Measurements from ENCODE around the gene SLCO3A1.

The SLCO3A1 gene

GRCh38 chr15:92166751-92167405 is 313.4 kb downstream of the SLCO3A1 start:
- peaks cover 10 to 17% of the 10 kb centered on the region in 2 donors for H3K4me1 ChIP-seq (ENCODE audit: control insufficient read depth in 2 of 2, insufficient read depth in 2 of 2, low read length in 2 of 2)
- no peaks in the 10 kb centered on the region for H3K27me3 ChIP-seq (ENCODE audit: control insufficient read depth in 2 of 2, insufficient read depth in 2 of 2, low read length in 2 of 2)
- no peaks in the 10 kb centered on the region for H3K9me3 ChIP-seq (ENCODE audit: control insufficient read depth in 2 of 2, low read length in 2 of 2)
- peak overlapping the region in 1 of 2 donors; percentile 64 for H3K27ac ChIP-seq (ENCODE audit: low read depth in 2 of 2, low read length in 2 of 2)
- H3K36me3 ChIP-seq (ENCODE audit: control insufficient read depth in 2 of 2, insufficient read depth in 2 of 2, low read length in 2 of 2): no peaks in the 10 kb centered on the region
- H3K4me3 ChIP-seq (ENCODE audit: low read length in 2 of 2): no peak overlapping the region
- no peak overlapping the region for H3K9ac ChIP-seq (ENCODE audit: low read depth in 1 of 2, low read length in 2 of 2)

GRCh38 chr15:92167451-92167850 is 313.9 kb downstream of the SLCO3A1 start:
- Histone ChIP-seq H3K9ac (ENCODE audit: low read depth in 1 of 2, low read length in 2 of 2) (no peak overlapping the region), H3K27ac (ENCODE audit: low read depth in 2 of 2, low read length in 2 of 2) (no peak overlapping the region), H3K36me3 (ENCODE audit: control insufficient read depth in 2 of 2, insufficient read depth in 2 of 2, low read length in 2 of 2) (no peaks in the 10 kb centered on the region), H3K4me3 (ENCODE audit: low read length in 2 of 2) (no peak overlapping the region), H3K9me3 (ENCODE audit: control insufficient read depth in 2 of 2, low read length in 2 of 2) (no peaks in the 10 kb centered on the region), H3K4me1 (ENCODE audit: control insufficient read depth in 2 of 2, insufficient read depth in 2 of 2, low read length in 2 of 2) (peaks cover 10 to 17% of the 10 kb centered on the region in 2 donors), H3K27me3 (ENCODE audit: control insufficient read depth in 2 of 2, insufficient read depth in 2 of 2, low read length in 2 of 2) (no peaks in the 10 kb centered on the region)

GRCh38 chr15:92168066-92168683 is 314.7 kb downstream of the SLCO3A1 start:
- H3K27ac ChIP-seq (ENCODE audit: low read depth in 2 of 2, low read length in 2 of 2): no peak overlapping the region
- no peaks in the 10 kb centered on the region for H3K27me3 ChIP-seq (ENCODE audit: control insufficient read depth in 2 of 2, insufficient read depth in 2 of 2, low read length in 2 of 2)
- no peaks in the 10 kb centered on the region for H3K9me3 ChIP-seq (ENCODE audit: control insufficient read depth in 2 of 2, low read length in 2 of 2)
- H3K36me3 ChIP-seq (ENCODE audit: control insufficient read depth in 2 of 2, insufficient read depth in 2 of 2, low read length in 2 of 2): no peaks in the 10 kb centered on the region
- H3K4me3 ChIP-seq (ENCODE audit: low read length in 2 of 2): no peak overlapping the region
- peaks cover 10 to 17% of the 10 kb centered on the region in 2 donors for H3K4me1 ChIP-seq (ENCODE audit: control insufficient read depth in 2 of 2, insufficient read depth in 2 of 2, low read length in 2 of 2)
- H3K9ac ChIP-seq (ENCODE audit: low read depth in 1 of 2, low read length in 2 of 2): no peak overlapping the region

GRCh38 chr15:92170897-92171296 is 317.4 kb downstream of the SLCO3A1 start:
- H3K9me3 ChIP-seq (ENCODE audit: control insufficient read depth in 2 of 2, low read length in 2 of 2): no peaks in the 10 kb centered on the region
- H3K4me1 ChIP-seq (ENCODE audit: control insufficient read depth in 2 of 2, insufficient read depth in 2 of 2, low read length in 2 of 2): peaks cover 8 to 9% of the 10 kb centered on the region in 2 donors
- H3K36me3 ChIP-seq (ENCODE audit: control insufficient read depth in 2 of 2, insufficient read depth in 2 of 2, low read length in 2 of 2): no peaks in the 10 kb centered on the region
- no peak overlapping the region for H3K27ac ChIP-seq (ENCODE audit: low read depth in 2 of 2, low read length in 2 of 2)
- no peak overlapping the region for H3K4me3 ChIP-seq (ENCODE audit: low read length in 2 of 2)
- H3K9ac ChIP-seq (ENCODE audit: low read depth in 1 of 2, low read length in 2 of 2): no peak overlapping the region
- no peaks in the 10 kb centered on the region for H3K27me3 ChIP-seq (ENCODE audit: control insufficient read depth in 2 of 2, insufficient read depth in 2 of 2, low read length in 2 of 2)

GRCh38 chr15:92178911-92179310 is 325.4 kb downstream of the SLCO3A1 start:
- no peak overlapping the region for H3K4me3 ChIP-seq (ENCODE audit: low read length in 2 of 2)
- no peaks in the 10 kb centered on the region for H3K4me1 ChIP-seq (ENCODE audit: control insufficient read depth in 2 of 2, insufficient read depth in 2 of 2, low read length in 2 of 2)
- no peaks in the 10 kb centered on the region for H3K27me3 ChIP-seq (ENCODE audit: control insufficient read depth in 2 of 2, insufficient read depth in 2 of 2, low read length in 2 of 2)
- H3K9ac ChIP-seq (ENCODE audit: low read depth in 1 of 2, low read length in 2 of 2): no peak overlapping the region
- no peaks in the 10 kb centered on the region for H3K36me3 ChIP-seq (ENCODE audit: control insufficient read depth in 2 of 2, insufficient read depth in 2 of 2, low read length in 2 of 2)
- H3K27ac ChIP-seq (ENCODE audit: low read depth in 2 of 2, low read length in 2 of 2): no peak overlapping the region
- no peaks in the 10 kb centered on the region for H3K9me3 ChIP-seq (ENCODE audit: control insufficient read depth in 2 of 2, low read length in 2 of 2)

- Histone ChIP-seq H3K4me3 (ENCODE audit: low read length in 2 of 2) (no peak overlapping the region), H3K9me3 (ENCODE audit: control insufficient read depth in 2 of 2, low read length in 2 of 2) (no peaks in the 10 kb centered on the region), H3K36me3 (ENCODE audit: control insufficient read depth in 2 of 2, insufficient read depth in 2 of 2, low read length in 2 of 2) (no peaks in the 10 kb centered on the region), H3K27me3 (ENCODE audit: control insufficient read depth in 2 of 2, insufficient read depth in 2 of 2, low read length in 2 of 2) (no peaks in the 10 kb centered on the region), H3K27ac (ENCODE audit: low read depth in 2 of 2, low read length in 2 of 2) (no peak overlapping the region), H3K4me1 (ENCODE audit: control insufficient read depth in 2 of 2, insufficient read depth in 2 of 2, low read length in 2 of 2) (no peaks in the 10 kb centered on the region), H3K9ac (ENCODE audit: low read depth in 1 of 2, low read length in 2 of 2) (no peak overlapping the region)
Measured at GRCh38 chr15:92184142-92184541, 330.6 kb downstream of the SLCO3A1 start.

GRCh38 chr15:92184679-92185230 is 331.2 kb downstream of the SLCO3A1 start:
- Histone ChIP-seq H3K4me1 (ENCODE audit: control insufficient read depth in 2 of 2, insufficient read depth in 2 of 2, low read length in 2 of 2) (no peaks in the 10 kb centered on the region), H3K9me3 (ENCODE audit: control insufficient read depth in 2 of 2, low read length in 2 of 2) (no peaks in the 10 kb centered on the region), H3K36me3 (ENCODE audit: control insufficient read depth in 2 of 2, insufficient read depth in 2 of 2, low read length in 2 of 2) (no peaks in the 10 kb centered on the region), H3K4me3 (ENCODE audit: low read length in 2 of 2) (no peak overlapping the region), H3K27ac (ENCODE audit: low read depth in 2 of 2, low read length in 2 of 2) (no peak overlapping the region), H3K9ac (ENCODE audit: low read depth in 1 of 2, low read length in 2 of 2) (no peak overlapping the region), H3K27me3 (ENCODE audit: control insufficient read depth in 2 of 2, insufficient read depth in 2 of 2, low read length in 2 of 2) (no peaks in the 10 kb centered on the region)

- Histone ChIP-seq H3K4me1 (ENCODE audit: control insufficient read depth in 2 of 2, insufficient read depth in 2 of 2, low read length in 2 of 2) (no peaks in the 10 kb centered on the region), H3K27ac (ENCODE audit: low read depth in 2 of 2, low read length in 2 of 2) (no peak overlapping the region), H3K36me3 (ENCODE audit: control insufficient read depth in 2 of 2, insufficient read depth in 2 of 2, low read length in 2 of 2) (no peaks in the 10 kb centered on the region), H3K9me3 (ENCODE audit: control insufficient read depth in 2 of 2, low read length in 2 of 2) (no peaks in the 10 kb centered on the region), H3K27me3 (ENCODE audit: control insufficient read depth in 2 of 2, insufficient read depth in 2 of 2, low read length in 2 of 2) (no peaks in the 10 kb centered on the region), H3K4me3 (ENCODE audit: low read length in 2 of 2) (no peak overlapping the region), H3K9ac (ENCODE audit: low read depth in 1 of 2, low read length in 2 of 2) (no peak overlapping the region)
Measured at GRCh38 chr15:92187975-92188374, 334.5 kb downstream of the SLCO3A1 start.

- no peaks in the 10 kb centered on the region for H3K27me3 ChIP-seq (ENCODE audit: control insufficient read depth in 2 of 2, insufficient read depth in 2 of 2, low read length in 2 of 2)
- no peaks in the 10 kb centered on the region for H3K36me3 ChIP-seq (ENCODE audit: control insufficient read depth in 2 of 2, insufficient read depth in 2 of 2, low read length in 2 of 2)
- no peak overlapping the region for H3K4me3 ChIP-seq (ENCODE audit: low read length in 2 of 2)
- H3K9me3 ChIP-seq (ENCODE audit: control insufficient read depth in 2 of 2, low read length in 2 of 2): no peaks in the 10 kb centered on the region
- H3K27ac ChIP-seq (ENCODE audit: low read depth in 2 of 2, low read length in 2 of 2): no peak overlapping the region
- no peaks in the 10 kb centered on the region for H3K4me1 ChIP-seq (ENCODE audit: control insufficient read depth in 2 of 2, insufficient read depth in 2 of 2, low read length in 2 of 2)
- no peak overlapping the region for H3K9ac ChIP-seq (ENCODE audit: low read depth in 1 of 2, low read length in 2 of 2)
Measured at GRCh38 chr15:92189166-92189565, 335.7 kb downstream of the SLCO3A1 start.

GRCh38 chr15:92195241-92195640 is 341.7 kb downstream of the SLCO3A1 start:
- Histone ChIP-seq H3K36me3 (ENCODE audit: control insufficient read depth in 2 of 2, insufficient read depth in 2 of 2, low read length in 2 of 2) (no peaks in the 10 kb centered on the region), H3K9me3 (ENCODE audit: control insufficient read depth in 2 of 2, low read length in 2 of 2) (no peaks in the 10 kb centered on the region)

More at GRCh38 chr15:92195241-92195640, 341.7 kb downstream of the SLCO3A1 start:
- Histone ChIP-seq H3K9ac (ENCODE audit: low read depth in 1 of 2, low read length in 2 of 2) (no peak overlapping the region), H3K4me3 (ENCODE audit: low read length in 2 of 2) (no peak overlapping the region), H3K27ac (ENCODE audit: low read depth in 2 of 2, low read length in 2 of 2) (no peak overlapping the region), H3K27me3 (ENCODE audit: control insufficient read depth in 2 of 2, insufficient read depth in 2 of 2, low read length in 2 of 2) (no peaks in the 10 kb centered on the region), H3K4me1 (ENCODE audit: control insufficient read depth in 2 of 2, insufficient read depth in 2 of 2, low read length in 2 of 2) (no peaks in the 10 kb centered on the region)

Data from mucosa of rectum (tissue), 2 donors.